GM21423 (cell line): ENCODE data around the gene DYNC2LI1.
A peak's percentile ranks its signal among the peaks of the same experiment; 100 is the strongest.
"Not testable (repeated sequence)": the region's sequence is repeated elsewhere in the genome, so short reads cannot be mapped to it uniquely, and the experiment has no call there.

ENCODE experiments used
- ATAC-seq: cut with Tn5 transposase; IDR thresholded peaks from one replicate; pipeline ENCODE4 v1.9.1; 2021; ENCODE audit warnings: mild to moderate bottlenecking, moderate library complexity; ENCODE audit not compliant: unreplicated experiment

DYNC2LI1 gene

GRCh38 chr2:43773876-43774613 is at the start of gene DYNC2LI1:
Gene DYNC2LI1, plus strand, starts transcription at chr2:43774039. Its CDS starts 100 bp downstream, at chr2:43774139.
- ATAC-seq, result peak; percentile 99

GRCh38 chr2:43724728-43725526 is 48.9 kb upstream of the DYNC2LI1 start:
- ATAC-seq, result no peak

DNA sequence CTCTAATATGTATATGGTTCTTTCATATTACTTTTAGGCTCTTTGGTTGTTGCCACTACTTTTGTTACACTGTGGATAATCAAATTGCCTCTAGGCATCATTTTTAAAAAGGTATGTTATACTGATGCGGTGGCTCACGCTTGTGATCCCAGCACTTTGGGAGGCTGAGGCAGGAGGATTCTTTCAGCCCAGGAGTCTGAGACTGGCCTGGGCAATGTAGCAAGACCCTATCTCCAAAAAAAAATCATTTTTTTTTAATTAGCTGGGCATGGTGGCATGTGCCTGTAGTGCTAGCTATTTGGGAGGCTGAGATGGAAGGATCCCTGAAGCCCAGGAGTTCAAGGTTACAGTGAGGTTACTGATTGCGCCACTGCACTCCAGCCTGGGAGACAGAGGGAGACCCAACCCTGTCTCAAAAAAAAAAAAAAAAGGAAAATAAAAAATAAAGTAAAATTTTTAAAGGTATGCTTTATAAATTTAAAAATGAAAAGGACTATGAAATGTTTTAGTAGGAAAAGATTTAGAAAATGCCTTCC is 48.1 kb upstream of the DYNC2LI1 start:
- no peak for ATAC-seq

DNA sequence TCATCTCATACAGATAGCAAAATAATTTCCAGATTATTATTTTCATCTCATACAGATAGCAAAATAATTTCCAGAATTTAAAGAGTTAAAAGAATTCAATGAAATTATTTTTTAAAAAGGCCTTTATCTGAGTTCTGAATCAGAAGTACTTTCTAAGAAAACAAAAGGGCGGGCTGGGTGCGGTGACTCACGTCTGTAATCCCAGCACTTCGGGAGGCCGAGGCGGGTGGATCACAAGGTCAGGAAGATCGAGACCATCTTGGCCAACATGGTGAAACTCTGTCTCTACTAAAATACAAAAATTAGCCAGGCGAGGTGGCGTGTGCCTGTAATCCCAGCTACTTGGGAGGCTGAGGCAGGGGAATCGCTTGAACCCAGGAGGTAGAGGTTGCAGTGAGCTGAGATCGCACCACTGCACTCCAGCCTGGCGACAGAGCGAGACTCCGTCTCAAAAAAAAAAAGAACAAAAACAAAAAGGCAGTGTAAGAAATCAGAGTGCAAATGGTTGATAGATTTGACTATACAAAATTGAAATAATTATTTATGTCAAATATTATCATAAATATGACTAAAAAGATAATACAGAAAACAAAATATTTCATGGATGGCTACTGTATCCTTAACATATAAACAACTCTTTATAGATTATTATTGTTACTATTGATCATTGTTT is 46.7 kb upstream of the DYNC2LI1 start:
- ATAC-seq, result not testable (repeated sequence)

DNA sequence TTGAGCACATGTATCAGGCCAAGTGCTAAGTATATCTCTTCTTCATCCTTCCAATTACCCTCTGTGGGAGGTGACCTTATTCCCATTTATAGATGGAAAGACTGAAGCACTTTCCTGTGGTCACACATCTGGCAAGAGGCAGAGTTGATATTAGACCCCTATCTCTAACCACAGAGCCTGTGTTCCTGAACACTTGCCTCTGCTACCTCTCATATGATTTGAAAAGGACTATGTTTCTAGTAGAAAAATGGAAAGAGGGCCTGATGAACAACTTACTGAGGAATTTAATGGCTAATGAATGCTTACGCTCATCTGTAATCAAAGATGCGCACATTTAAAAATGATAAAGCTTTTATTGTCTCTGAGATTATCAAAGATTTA is 46.2 kb upstream of the DYNC2LI1 start:
- ATAC-seq, result no peak

DNA sequence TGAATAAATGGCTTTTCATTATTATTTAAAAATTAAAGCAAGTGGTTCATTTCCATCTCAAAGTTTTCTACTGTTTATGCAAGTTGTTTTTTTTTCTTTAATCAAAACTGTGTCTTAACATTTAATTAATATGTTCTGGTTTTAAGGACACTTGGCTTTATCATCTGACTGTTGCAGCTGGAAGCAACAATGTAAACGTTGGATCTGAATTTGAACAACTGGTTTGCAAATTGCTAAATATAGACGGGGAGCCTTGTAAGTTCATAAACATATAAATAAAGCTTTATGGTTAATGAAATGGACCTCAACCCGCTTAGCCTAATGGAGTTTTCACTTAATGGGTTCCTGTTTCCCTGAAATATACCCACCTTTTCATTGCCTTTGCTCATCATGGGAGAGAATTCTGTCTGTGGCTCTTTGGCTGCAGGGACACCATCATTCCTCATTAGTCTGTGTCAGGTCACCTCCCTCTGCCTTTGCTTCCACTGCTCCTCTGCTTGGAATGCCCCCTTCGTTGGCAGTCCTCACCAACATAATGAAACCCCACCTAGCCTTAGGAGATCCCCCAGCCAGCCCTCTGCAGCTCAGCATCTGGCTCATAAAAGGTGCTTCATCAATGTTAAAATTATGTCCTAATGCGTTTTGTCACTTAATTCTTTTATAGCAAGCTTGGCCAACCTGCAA is 44.2 kb upstream of the DYNC2LI1 start:
- no peak for ATAC-seq

- no peak for ATAC-seq
These were observed 42.6 kb upstream of the DYNC2LI1 start for GRCh38 chr2:43731211-43731610.

GRCh38 chr2:43736637-43737036 is 37.2 kb upstream of the DYNC2LI1 start:
- ATAC-seq, result no peak

DNA sequence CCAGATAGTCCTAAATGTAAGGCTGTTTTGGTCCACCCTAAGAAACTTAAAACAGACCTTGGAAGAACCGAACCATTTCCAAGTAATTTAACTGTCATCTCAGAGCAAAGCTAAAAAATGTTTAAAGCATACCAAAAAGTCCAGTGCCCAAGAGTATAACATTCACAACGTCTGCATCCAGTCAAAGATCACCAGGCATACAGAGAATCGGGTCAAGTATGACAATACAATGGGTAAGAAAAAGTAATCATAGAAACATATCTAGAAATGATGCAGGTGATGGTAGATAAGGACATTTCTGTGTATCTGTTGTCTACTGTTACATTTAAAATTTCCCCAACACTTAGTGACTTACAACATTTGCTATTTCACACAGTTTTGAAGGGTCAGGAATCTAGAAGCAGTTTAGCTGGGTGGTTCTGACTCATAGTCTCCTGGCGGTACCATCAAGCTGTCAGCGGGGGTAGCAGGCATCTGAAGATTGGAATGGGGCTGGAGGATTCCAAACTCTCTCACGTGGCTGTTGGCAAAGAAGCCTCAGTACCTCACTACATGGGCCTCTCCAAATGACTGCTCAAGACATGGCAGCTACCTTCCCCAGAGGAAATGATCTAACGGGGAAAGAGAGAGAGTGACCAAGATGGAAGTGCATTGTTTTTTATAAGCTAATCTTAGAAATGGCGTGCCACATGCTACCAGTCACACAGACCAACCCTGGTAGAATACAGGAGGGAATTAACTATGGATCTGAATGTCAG is 36.6 kb upstream of the DYNC2LI1 start:
- no peak for ATAC-seq

DNA sequence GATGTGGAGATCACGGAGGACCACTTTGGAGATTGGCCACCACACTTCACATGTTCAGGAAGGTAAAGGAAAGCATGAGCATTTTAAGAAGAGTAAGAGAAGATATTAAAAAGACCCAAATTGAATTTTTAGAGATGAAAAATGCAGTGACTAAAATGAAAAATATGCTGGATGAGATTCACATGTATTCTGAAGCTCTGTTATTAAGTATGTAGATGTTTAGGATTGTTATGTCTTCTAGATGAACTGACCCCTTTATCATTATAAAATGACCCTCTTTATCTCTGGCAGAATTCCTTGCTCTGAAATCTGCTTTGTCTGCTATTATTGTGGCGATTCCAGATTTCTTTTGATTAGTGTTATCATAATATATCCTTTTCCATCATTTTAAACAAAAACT is 36.0 kb upstream of the DYNC2LI1 start:
- ATAC-seq, result no peak

DNA sequence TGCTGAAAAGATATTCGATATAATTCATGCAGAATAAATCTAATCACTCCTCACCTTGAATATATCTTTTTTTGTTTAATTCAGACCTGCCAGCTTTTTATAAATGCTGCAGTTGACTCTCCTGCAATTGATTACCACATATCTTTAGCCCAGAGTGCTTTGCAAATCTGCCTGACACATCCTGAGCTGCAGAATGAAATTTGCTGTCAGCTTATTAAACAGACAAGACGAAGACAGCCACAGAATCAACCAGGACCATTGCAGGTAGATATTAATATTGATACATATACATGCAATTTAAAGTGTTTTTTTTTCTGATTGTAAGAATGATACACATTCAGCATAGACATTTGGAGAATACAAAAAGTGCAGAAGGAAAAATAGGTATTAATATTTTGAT is 35.6 kb upstream of the DYNC2LI1 start:
- no peak for ATAC-seq

GRCh38 chr2:43743706-43744105 is 30.1 kb upstream of the DYNC2LI1 start:
- no peak for ATAC-seq

- no peak for ATAC-seq
These were observed 28.4 kb upstream of the DYNC2LI1 start for GRCh38 chr2:43745457-43745856.

DNA sequence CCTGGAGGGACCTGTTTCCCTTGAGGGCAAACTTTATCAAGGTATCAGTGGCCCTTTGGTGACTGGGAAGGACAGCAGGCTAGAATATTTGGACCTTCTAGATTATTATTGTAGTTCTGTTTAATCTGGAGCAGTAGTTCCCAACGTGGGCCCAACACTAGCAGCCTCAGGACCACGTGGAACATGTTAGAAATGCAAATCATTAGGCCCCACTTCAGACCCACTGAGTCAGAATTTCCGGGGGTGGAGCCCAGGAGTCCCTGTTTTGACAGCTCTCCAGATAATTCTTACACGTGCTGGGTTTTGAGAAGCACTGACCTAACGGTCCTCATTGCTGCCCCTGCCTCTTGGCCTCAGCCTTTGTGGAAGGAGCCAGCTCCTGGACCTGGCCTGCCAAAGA is 25.5 kb upstream of the DYNC2LI1 start:
- ATAC-seq, result no peak

GRCh38 chr2:43749583-43749982 is 24.3 kb upstream of the DYNC2LI1 start:
- no peak for ATAC-seq

- no peak for ATAC-seq
These were observed 22.3 kb upstream of the DYNC2LI1 start for GRCh38 chr2:43751476-43751990.

DNA sequence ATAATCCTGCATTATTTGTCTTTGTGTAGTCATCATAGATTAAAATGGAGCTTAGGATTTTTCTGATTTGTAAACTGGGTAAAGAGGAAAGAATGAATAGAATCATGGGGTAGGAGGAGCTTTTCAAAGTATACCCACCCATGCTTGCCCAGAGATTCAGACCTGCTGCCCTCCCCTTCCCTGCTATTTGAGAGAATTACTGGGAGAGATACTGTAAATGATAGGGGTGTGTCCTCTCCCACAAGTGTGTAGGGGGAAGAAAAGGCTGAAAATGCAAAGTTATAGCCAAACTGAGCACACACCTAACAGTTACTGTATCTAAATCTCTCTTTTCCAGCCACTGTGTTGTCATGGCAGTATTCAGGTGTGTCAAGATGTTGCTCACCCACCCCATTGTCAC is 21.5 kb upstream of the DYNC2LI1 start:
- ATAC-seq, result no peak

- no peak for ATAC-seq
These were observed 19.7 kb upstream of the DYNC2LI1 start for GRCh38 chr2:43754180-43754579.

GRCh38 chr2:43758739-43759138 is 15.1 kb upstream of the DYNC2LI1 start:
- ATAC-seq, result no peak

- no peak for ATAC-seq
These were observed 14.6 kb upstream of the DYNC2LI1 start for GRCh38 chr2:43759195-43759594.
